Trophoblast cell (in vitro differentiated cells and primary cell): ENCODE results near the gene SIGLEC1.

Source experiments
- DNase-seq, 2 donors: peaks; one replicate each; pipeline ENCODE4 v3.0.0-alpha.2; 2016
- H2AFZ ChIP-seq: 2 replicates; pipeline ENCODE4 v1.6.1; 2013; ENCODE audit warnings: low read length, moderate library complexity, mild to moderate bottlenecking; ENCODE audit not compliant: insufficient read depth, poor library complexity
- H2AK5ac ChIP-seq: 2 replicates; pipeline ENCODE4 v1.6.1; 2013; ENCODE audit warnings: mild to moderate bottlenecking, low read length
- H2BK120ac ChIP-seq: 2 replicates; pipeline ENCODE4 v1.6.1; 2013; ENCODE audit warnings: low read length, mild to moderate bottlenecking, moderate library complexity; ENCODE audit not compliant: insufficient read depth, poor library complexity
- H2BK12ac ChIP-seq: 2 replicates; pipeline ENCODE4 v1.6.1; 2013; ENCODE audit warnings: mild to moderate bottlenecking, low read length, moderate library complexity
- H2BK5ac ChIP-seq: 2 replicates; pipeline ENCODE4 v1.6.1; 2013; ENCODE audit warnings: low read length, low read depth, moderate library complexity, mild to moderate bottlenecking; ENCODE audit not compliant: poor library complexity
- H3K14ac ChIP-seq: 2 replicates; pipeline ENCODE4 v1.6.1; 2013; ENCODE audit warnings: mild to moderate bottlenecking, low read length
- H3K18ac ChIP-seq: 2 replicates; pipeline ENCODE4 v1.6.1; 2013; ENCODE audit warnings: mild to moderate bottlenecking, low read length
- H3K23ac ChIP-seq: 2 replicates; pipeline ENCODE4 v1.6.1; 2013; ENCODE audit warnings: low read length
- H3K27ac ChIP-seq: 2 replicates; pipeline ENCODE4 v1.5.1; 2013; ENCODE audit warnings: low read depth, mild to moderate bottlenecking, inconsistent platforms, low read length, moderate library complexity
- H3K27me3 ChIP-seq: 2 replicates; pipeline ENCODE4 v1.6.1; 2013; ENCODE audit warnings: inconsistent platforms, mild to moderate bottlenecking, low read length, moderate library complexity; ENCODE audit not compliant: insufficient read depth
- H3K36me3 ChIP-seq, 2 experiments: 1 replicate in 1 of 2; 2 replicates in 1 of 2; pipeline ENCODE4 v1.6.1; 2013; ENCODE audit warnings: low read length in 2 of 2, mild to moderate bottlenecking in 2 of 2, moderate library complexity in 1 of 2; ENCODE audit not compliant: insufficient read depth in 2 of 2, control insufficient read depth in 1 of 2
- H3K4ac ChIP-seq: 2 replicates; pipeline ENCODE4 v1.6.1; 2013; ENCODE audit warnings: low read depth, mild to moderate bottlenecking, low read length, moderate library complexity
- H3K4me1 ChIP-seq, 2 experiments: 1 replicate in 1 of 2; 2 replicates in 1 of 2; pipeline ENCODE4 v1.6.1; 2013; ENCODE audit warnings: low read length in 2 of 2, mild to moderate bottlenecking in 2 of 2, moderate library complexity in 1 of 2; ENCODE audit not compliant: insufficient read depth in 2 of 2, control insufficient read depth in 1 of 2
- H3K4me2 ChIP-seq: 2 replicates; pipeline ENCODE4 v1.6.1; 2013; ENCODE audit warnings: inconsistent platforms, mild to moderate bottlenecking, low read length, moderate library complexity
- H3K4me3 ChIP-seq: 2 replicates; pipeline ENCODE4 v1.5.1; 2013; ENCODE audit warnings: mild to moderate bottlenecking, low read depth, low read length, inconsistent platforms
- H3K79me1 ChIP-seq: one replicate; pipeline ENCODE4 v1.6.1; 2013; ENCODE audit warnings: low read length
- H3K79me2 ChIP-seq: 2 replicates; pipeline ENCODE4 v1.6.1; 2013; ENCODE audit warnings: low read length, mild to moderate bottlenecking; ENCODE audit not compliant: control insufficient read depth, insufficient read depth, poor library complexity
- H3K9ac ChIP-seq: 2 replicates; pipeline ENCODE4 v1.6.1; 2013; ENCODE audit warnings: mild to moderate bottlenecking, low read length
- H3K9me3 ChIP-seq: 2 replicates; pipeline ENCODE4 v1.6.1; 2013; ENCODE audit warnings: low read depth, mild to moderate bottlenecking, control low read depth, inconsistent platforms, low read length; ENCODE audit not compliant: insufficient read depth
- H4K12ac ChIP-seq: 2 replicates; pipeline ENCODE4 v1.6.1; 2013; ENCODE audit warnings: low read depth, mild to moderate bottlenecking, low read length, moderate library complexity
- H4K8ac ChIP-seq: 2 replicates; pipeline ENCODE4 v1.6.1; 2013; ENCODE audit warnings: low read depth, mild to moderate bottlenecking, low read length, moderate library complexity
- H4K91ac ChIP-seq: one replicate; pipeline ENCODE4 v1.6.1; 2013; ENCODE audit warnings: low read depth, mild to moderate bottlenecking, low read length, moderate library complexity
- WGBS: extraction: QIAGEN DNeasy Blood & Tissue Kit; methylation state at CpG from one replicate; pipeline ENCODE4 v1.1.7; 2013; ENCODE audit warnings: missing lambda C conversion rate; ENCODE audit not compliant: insufficient read length, insufficient coverage; ENCODE audit errors: extremely low coverage; 5-methylcytosine and 5-hydroxymethylcytosine counted together

Gene SIGLEC1

DNA sequence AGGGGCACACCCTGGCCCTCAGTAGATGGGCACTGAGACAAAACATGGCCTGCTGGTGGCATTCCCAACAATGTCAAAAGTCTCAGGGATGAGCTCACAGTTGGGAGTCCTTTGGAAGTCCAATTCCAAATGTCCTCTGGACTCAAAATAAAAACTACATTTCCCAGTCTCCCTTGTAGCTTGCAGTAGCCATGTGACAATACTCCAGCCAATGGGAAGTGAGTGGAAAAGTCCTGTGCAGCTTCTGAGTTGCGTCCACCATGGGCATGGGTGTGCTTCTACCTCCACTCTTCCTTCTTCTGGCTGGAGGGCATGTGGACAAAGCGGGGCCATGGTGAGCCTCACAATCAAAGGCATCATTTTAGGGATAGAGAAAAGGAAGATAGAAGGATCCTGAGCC is 24.7 kb downstream of the SIGLEC1 start:
- H3K9ac ChIP-seq = no peak overlapping the region
- H3K27ac ChIP-seq = no peak overlapping the region
- no peak overlapping the region for H3K4me2 ChIP-seq
- H3K27me3 ChIP-seq = no peaks in the 10 kb centered on the region
- H3K23ac ChIP-seq = no peak overlapping the region
- no peak overlapping the region for H4K12ac ChIP-seq
- H3K4ac ChIP-seq = no peak overlapping the region
- H2BK120ac ChIP-seq = no peak overlapping the region
- no CpG with 5 or more reads among the region's 2 CpGs for WGBS
- H2BK12ac ChIP-seq = no peak overlapping the region
- H2AFZ ChIP-seq = no peak overlapping the region
- H3K79me2 ChIP-seq = no peaks in the 10 kb centered on the region
- H3K4me1 ChIP-seq = no peaks in the 10 kb centered on the region
- no peak overlapping the region for H2BK5ac ChIP-seq
- H4K91ac ChIP-seq = no peak overlapping the region
- no peaks in the 10 kb centered on the region for H3K79me1 ChIP-seq
- H2AK5ac ChIP-seq = no peak overlapping the region
- H3K9me3 ChIP-seq = no peaks in the 10 kb centered on the region
- no peak overlapping the region for H3K14ac ChIP-seq
- H3K18ac ChIP-seq = no peak overlapping the region
- DNase-seq = peak in 1 of 2 donors; percentile 44
- no peak overlapping the region for H3K4me3 ChIP-seq
- H4K8ac ChIP-seq = no peak overlapping the region
- no peaks in the 10 kb centered on the region for H3K36me3 ChIP-seq

- H3K4ac ChIP-seq = no peak overlapping the region
- no peaks in the 10 kb centered on the region for H3K79me2 ChIP-seq
- no peak overlapping the region for H3K23ac ChIP-seq
- no peak overlapping the region for H3K4me3 ChIP-seq
- H2BK12ac ChIP-seq = no peak overlapping the region
- no peak overlapping the region for H3K4me2 ChIP-seq
- no peak overlapping the region for H2BK120ac ChIP-seq
- H3K9me3 ChIP-seq = no peaks in the 10 kb centered on the region
- no peak overlapping the region for H3K9ac ChIP-seq
- no peak for DNase-seq
- H3K27me3 ChIP-seq = no peaks in the 10 kb centered on the region
- H4K91ac ChIP-seq = no peak overlapping the region
- H2AK5ac ChIP-seq = no peak overlapping the region
- no peaks in the 10 kb centered on the region for H3K79me1 ChIP-seq
- no peak overlapping the region for H3K14ac ChIP-seq
- no peaks in the 10 kb centered on the region for H3K4me1 ChIP-seq
- H2BK5ac ChIP-seq = no peak overlapping the region
- no peak overlapping the region for H2AFZ ChIP-seq
- no peak overlapping the region for H4K8ac ChIP-seq
- no peak overlapping the region for H4K12ac ChIP-seq
- H3K36me3 ChIP-seq = no peaks in the 10 kb centered on the region
- WGBS = no CpG with 5 or more reads among the region's 9 CpGs
- H3K27ac ChIP-seq = no peak overlapping the region
- H3K18ac ChIP-seq = no peak overlapping the region
Measured at GRCh38 chr20:3686867-3687321, 25.5 kb downstream of the SIGLEC1 start.

- H3K4me2 ChIP-seq = no peak overlapping the region
- H2BK5ac ChIP-seq = no peak overlapping the region
- no peak for DNase-seq
- no peak overlapping the region for H3K4me3 ChIP-seq
- no peak overlapping the region for H2BK12ac ChIP-seq
- H3K36me3 ChIP-seq = no peaks in the 10 kb centered on the region
- H3K4ac ChIP-seq = no peak overlapping the region
- H4K12ac ChIP-seq = no peak overlapping the region
- no peak overlapping the region for H2AFZ ChIP-seq
- no peak overlapping the region for H3K9ac ChIP-seq
- H3K79me1 ChIP-seq = peaks cover 2% of the 10 kb centered on the region
- H4K8ac ChIP-seq = no peak overlapping the region
- no peaks in the 10 kb centered on the region for H3K9me3 ChIP-seq
- no CpG with 5 or more reads among the region's 7 CpGs for WGBS
- no peak overlapping the region for H4K91ac ChIP-seq
- H3K14ac ChIP-seq = no peak overlapping the region
- H3K27ac ChIP-seq = no peak overlapping the region
- H3K79me2 ChIP-seq = peaks cover 1% of the 10 kb centered on the region
- H2AK5ac ChIP-seq = no peak overlapping the region
- H3K23ac ChIP-seq = no peak overlapping the region
- peaks cover 2% of the 10 kb centered on the region for H3K27me3 ChIP-seq
- no peak overlapping the region for H3K18ac ChIP-seq
- H3K4me1 ChIP-seq = peaks cover 4% of the 10 kb centered on the region in 2 experiments
- no peak overlapping the region for H2BK120ac ChIP-seq
Measured at GRCh38 chr20:3686421-3686820, 26.0 kb downstream of the SIGLEC1 start.

DNA sequence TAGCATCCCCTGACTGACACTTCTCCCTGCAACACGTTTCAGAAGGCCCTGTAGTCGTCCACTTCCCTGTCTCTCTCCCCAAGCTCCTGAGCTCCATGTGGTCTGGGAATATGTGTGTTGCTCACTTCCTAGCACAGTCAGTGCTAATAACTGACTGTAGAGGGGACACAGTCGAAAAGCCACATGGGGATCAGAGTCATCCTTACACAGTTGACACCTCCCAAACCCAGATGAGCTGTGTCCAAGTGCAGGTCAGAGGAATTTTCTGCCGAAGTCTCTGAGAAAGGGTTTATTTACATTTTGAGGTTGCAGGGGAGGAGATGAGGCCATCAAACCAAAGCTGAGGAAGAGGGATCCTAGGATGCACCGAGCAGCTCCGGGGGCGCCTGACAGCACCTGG is 27.1 kb downstream of the SIGLEC1 start:
- Histone ChIP-seq H2BK12ac (no peak overlapping the region), H3K18ac (no peak overlapping the region)
- no CpG with 5 or more reads among the region's 7 CpGs for WGBS

More for the DNA sequence above, 27.1 kb downstream of the SIGLEC1 start:
- Histone ChIP-seq H3K9me3 (no peaks in the 10 kb centered on the region), H3K79me1 (peaks cover 5% of the 10 kb centered on the region), H3K4me3 (no peak overlapping the region), H2AK5ac (no peak overlapping the region), H3K14ac (no peak overlapping the region), H4K12ac (no peak overlapping the region), H4K91ac (no peak overlapping the region), H2BK5ac (no peak overlapping the region), H3K23ac (no peak overlapping the region), H3K36me3 (no peaks in the 10 kb centered on the region), H3K9ac (no peak overlapping the region), H3K4me2 (no peak overlapping the region), H3K27ac (no peak overlapping the region), H3K4ac (no peak overlapping the region), H4K8ac (no peak overlapping the region), H2AFZ (no peak overlapping the region), H3K4me1 (peaks cover 13 to 15% of the 10 kb centered on the region in 2 experiments), H2BK120ac (no peak overlapping the region), H3K79me2 (peaks cover 1% of the 10 kb centered on the region), H3K27me3 (peaks cover 2% of the 10 kb centered on the region)
- no peak for DNase-seq
